Suprapubic skin (tissue), 4 donors: ENCODE measurements around the gene RPS21. TPM values are rescaled to one million over a fixed set of nuclear protein-coding genes. Genes with fewer than 3 reads are reported as not detected.

Experiments used
- DNase-seq, 2 donors: peaks; one replicate each; pipeline ENCODE4 v3.0.0-alpha.2; 2019; ENCODE audit warnings: low spot score in 2 of 2
- H3K27ac ChIP-seq: fragments of 200-600 bp; sonication (generic); one replicate; pipeline ENCODE4 v1.5.1; 2019
- H3K27me3 ChIP-seq: fragments of 200-600 bp; sonication (generic); one replicate; pipeline ENCODE4 v1.5.1; 2019
- H3K36me3 ChIP-seq: fragments of 200-600 bp; sonication (generic); one replicate; pipeline ENCODE4 v1.5.1; 2019
- H3K4me1 ChIP-seq: fragments of 200-600 bp; sonication (generic); one replicate; pipeline ENCODE4 v1.5.1; 2019
- H3K4me3 ChIP-seq: fragments of 200-600 bp; sonication (generic); one replicate; pipeline ENCODE4 v1.5.1; 2019; ENCODE audit warnings: mild to moderate bottlenecking
- H3K9me3 ChIP-seq: fragments of 200-600 bp; sonication (generic); one replicate; pipeline ENCODE4 v1.5.1; 2019
- CTCF ChIP-seq, 2 donors: fragments of 200-600 bp in 1 of 2; fragments of 450-650 bp in 1 of 2; sonication (generic) in 1 of 2; IDR thresholded peaks; one replicate each; pipeline ENCODE4 v1.5.1; 2016 to 2019; ENCODE audit warnings: antibody characterized with exemption in 2 of 2, mild to moderate bottlenecking in 1 of 2, moderate library complexity in 1 of 2
- EP300 ChIP-seq: sonication (generic); formaldehyde crosslinking; IDR thresholded peaks from one replicate; pipeline ENCODE4 v1.6.1; 2017; ENCODE audit warnings: antibody characterized with exemption
- POLR2A ChIP-seq, 2 donors: fragments of 450-650 bp; IDR thresholded peaks; one replicate each; pipeline ENCODE4 v1.6.1; 2017; ENCODE audit warnings: antibody characterized with exemption in 2 of 2, mild to moderate bottlenecking in 2 of 2, moderate library complexity in 2 of 2
- POLR2AphosphoS5 ChIP-seq, 3 donors: sonication (generic); formaldehyde crosslinking; IDR thresholded peaks; one replicate each; pipeline ENCODE4 v1.6.1; 2017; ENCODE audit warnings: antibody characterized with exemption in 3 of 3
- WGBS: methylation state at CpG from one replicate; pipeline ENCODE4 v1.1.5; 2018; 5-methylcytosine and 5-hydroxymethylcytosine counted together
- total RNA-seq, 4 donors: library from RNA; depleted of rRNA; stranded (reverse); fragments of >200 nt; gene quantifications; one replicate each; pipeline ENCODE4 v1.1.0, GENCODE V29; 2016

The RPS21 gene
- total RNA-seq, 4 donors from 2014 or later = 1,604 to 3,217 (median 2,363) TPM

GRCh38 chr20:62360854-62361798 is 25.8 kb upstream of the RPS21 start:
- H3K27me3 ChIP-seq = peaks cover under 1% of the 10 kb centered on the region
- no peaks in the 10 kb centered on the region for H3K9me3 ChIP-seq
- H3K27ac ChIP-seq = peak overlapping the region; percentile 65
- 32% methylated on average over 18 of the region's 25 CpGs for WGBS
- no peaks in the 10 kb centered on the region for H3K36me3 ChIP-seq
- peaks cover 95% of the 10 kb centered on the region for H3K4me1 ChIP-seq
- H3K4me3 ChIP-seq = no peak overlapping the region
- no peak for TF ChIP-seq POLR2AphosphoS5 (IDR thresholded peaks at IDR 0.05)
- no peak for TF ChIP-seq POLR2A (IDR thresholded peaks at IDR 0.05)
- TF ChIP-seq EP300 = no peak
- no peak for TF ChIP-seq CTCF (IDR thresholded peaks at IDR 0.05)
- peak in 1 of 2 donors; percentile 63 for DNase-seq

DNA sequence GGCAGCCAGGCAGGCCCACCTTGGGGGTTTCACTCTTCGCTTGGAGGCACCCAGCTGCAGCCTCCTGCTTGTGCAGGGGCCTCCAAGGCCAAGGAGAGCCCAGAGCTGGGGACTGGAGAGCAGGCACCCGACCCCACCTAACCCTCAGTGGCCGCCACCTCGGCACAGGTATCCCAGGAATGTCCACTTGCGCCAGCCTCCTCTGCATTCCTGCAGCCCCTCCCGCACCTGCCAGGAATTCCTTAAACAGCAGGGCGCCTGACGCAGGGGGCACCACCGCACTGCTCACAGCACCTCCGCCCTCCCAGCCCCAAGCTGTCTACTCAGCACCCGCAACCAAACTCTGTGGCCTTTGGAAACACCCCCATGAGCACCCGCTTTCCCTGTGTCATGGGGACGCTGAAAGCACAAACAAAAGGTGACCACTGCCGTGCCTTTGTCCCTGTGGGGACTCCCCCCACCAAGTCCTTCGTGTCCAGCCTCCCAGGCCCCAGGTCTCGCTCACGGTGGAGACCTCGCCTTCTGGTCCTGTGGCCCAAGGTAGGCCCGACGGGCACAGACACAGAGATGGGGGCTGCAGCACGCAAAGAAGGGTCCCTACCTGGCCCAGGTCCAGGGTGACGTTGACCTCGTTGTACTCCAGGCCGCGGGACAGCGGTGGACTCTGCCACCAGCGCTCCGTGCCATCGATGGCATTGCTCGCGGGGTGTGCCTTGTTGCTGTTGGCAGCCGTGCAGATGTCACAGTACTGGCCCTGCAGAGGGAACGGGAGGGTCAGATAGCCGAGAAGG is 24.9 kb upstream of the RPS21 start:
- WGBS = 64% methylated on average over 23 of the region's 34 CpGs
- Histone ChIP-seq H3K4me1 (peaks cover 94% of the 10 kb centered on the region), H3K27ac (peak overlapping the region; percentile 2), H3K9me3 (no peaks in the 10 kb centered on the region), H3K4me3 (no peak overlapping the region), H3K36me3 (no peaks in the 10 kb centered on the region), H3K27me3 (peaks cover 8% of the 10 kb centered on the region)
- peak in 1 of 2 donors; percentile 66 for DNase-seq
- TF ChIP-seq CTCF (IDR thresholded peaks at IDR 0.05) (no peak), POLR2AphosphoS5 (IDR thresholded peaks at IDR 0.05) (no peak), EP300 (no peak), POLR2A (IDR thresholded peaks at IDR 0.05) (no peak)

GRCh38 chr20:62362590-62362940 is 24.3 kb upstream of the RPS21 start:
- peaks cover 94% of the 10 kb centered on the region for H3K4me1 ChIP-seq
- DNase-seq = no peak
- WGBS = 35% methylated on average over 5 of the region's 13 CpGs
- peaks cover 8% of the 10 kb centered on the region for H3K27me3 ChIP-seq
- no peak overlapping the region for H3K4me3 ChIP-seq
- no peaks in the 10 kb centered on the region for H3K9me3 ChIP-seq
- no peaks in the 10 kb centered on the region for H3K36me3 ChIP-seq
- TF ChIP-seq EP300 (no peak), POLR2AphosphoS5 (IDR thresholded peaks at IDR 0.05) (no peak), POLR2A (IDR thresholded peaks at IDR 0.05) (no peak), CTCF (IDR thresholded peaks at IDR 0.05) (no peak)
- H3K27ac ChIP-seq = peak overlapping the region; percentile 47

GRCh38 chr20:62362991-62363919 is 23.6 kb upstream of the RPS21 start:
- H3K36me3 ChIP-seq = no peaks in the 10 kb centered on the region
- H3K9me3 ChIP-seq = no peaks in the 10 kb centered on the region
- H3K27ac ChIP-seq = peak overlapping the region; percentile 47
- H3K4me1 ChIP-seq = peaks cover 94% of the 10 kb centered on the region
- TF ChIP-seq POLR2AphosphoS5 (IDR thresholded peaks at IDR 0.05) (no peak), EP300 (no peak), CTCF (IDR thresholded peaks at IDR 0.05) (no peak), POLR2A (IDR thresholded peaks at IDR 0.05) (no peak)
- DNase-seq = peak in 1 of 2 donors; percentile 60
- WGBS = 46% methylated on average over 7 of the region's 20 CpGs
- peak overlapping the region; percentile 24 for H3K4me3 ChIP-seq
- peaks cover 8% of the 10 kb centered on the region for H3K27me3 ChIP-seq
